ENCODE results near the gene SPTBN1.

SPTBN1 gene

GRCh38 chr2:54581326-54582039, 125.4 kb downstream of the SPTBN1 start:
- TF ChIP-seq, protein P1, sequence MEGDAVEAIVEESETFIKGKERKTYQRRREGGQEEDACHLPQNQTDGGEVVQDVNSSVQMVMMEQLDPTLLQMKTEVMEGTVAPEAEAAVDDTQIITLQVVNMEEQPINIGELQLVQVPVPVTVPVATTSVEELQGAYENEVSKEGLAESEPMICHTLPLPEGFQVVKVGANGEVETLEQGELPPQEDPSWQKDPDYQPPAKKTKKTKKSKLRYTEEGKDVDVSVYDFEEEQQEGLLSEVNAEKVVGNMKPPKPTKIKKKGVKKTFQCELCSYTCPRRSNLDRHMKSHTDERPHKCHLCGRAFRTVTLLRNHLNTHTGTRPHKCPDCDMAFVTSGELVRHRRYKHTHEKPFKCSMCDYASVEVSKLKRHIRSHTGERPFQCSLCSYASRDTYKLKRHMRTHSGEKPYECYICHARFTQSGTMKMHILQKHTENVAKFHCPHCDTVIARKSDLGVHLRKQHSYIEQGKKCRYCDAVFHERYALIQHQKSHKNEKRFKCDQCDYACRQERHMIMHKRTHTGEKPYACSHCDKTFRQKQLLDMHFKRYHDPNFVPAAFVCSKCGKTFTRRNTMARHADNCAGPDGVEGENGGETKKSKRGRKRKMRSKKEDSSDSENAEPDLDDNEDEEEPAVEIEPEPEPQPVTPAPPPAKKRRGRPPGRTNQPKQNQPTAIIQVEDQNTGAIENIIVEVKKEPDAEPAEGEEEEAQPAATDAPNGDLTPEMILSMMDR (conservative IDR thresholded peaks at IDR 0.05; ENCODE audit: low read length) = no peak
- no peak for TF ChIP-seq EZH2phosphoT487 (IDR thresholded peaks at IDR 0.05; ENCODE audit: borderline replicate concordance)
- Histone ChIP-seq H3K9me2 (replicated peaks; ENCODE audit: low read depth, low read length) (no peaks in the 10 kb centered on the region), H2AFZ (ENCODE audit: low read length) (no peak overlapping the region), H3K27me3 (ENCODE audit: insufficient read depth, low read length, poor library complexity, severe bottlenecking) (no peaks in the 10 kb centered on the region), H4K20me1 (ENCODE audit: insufficient read depth, low read length, poor library complexity, severe bottlenecking) (peaks cover 80% of the 10 kb centered on the region), H3K4me2 (ENCODE audit: low read depth, low read length, poor library complexity, severe bottlenecking) (peak overlapping the region; percentile 80), H3K9ac (ENCODE audit: low read depth, low read length, poor library complexity, severe bottlenecking) (peak overlapping the region; percentile 49), H3K36me3 (ENCODE audit: insufficient read depth, low read length) (peaks cover 12% of the 10 kb centered on the region; the same call in 1 of the 2 replicates), H3K9me3 (ENCODE audit: insufficient read depth, low read depth, low read length) (no peaks in the 10 kb centered on the region), H3K4me1 (ENCODE audit: insufficient read depth, low read length, poor library complexity, severe bottlenecking) (peaks cover 96% of the 10 kb centered on the region), H3K79me2 (ENCODE audit: insufficient read depth, low read length) (peaks cover 100% of the 10 kb centered on the region), H3K4me3 (ENCODE audit: low read length, poor library complexity, severe bottlenecking) (peak overlapping the region; percentile 52), H3F3A (ENCODE audit: low read depth) (peaks cover 21% of the 10 kb centered on the region)

GRCh38 chr2:54582987-54583386, 126.9 kb downstream of the SPTBN1 start:
- Histone ChIP-seq H3K4me2 (ENCODE audit: low read depth, low read length, poor library complexity, severe bottlenecking) (peak overlapping the region; percentile 80), H3K4me1 (ENCODE audit: insufficient read depth, low read length, poor library complexity, severe bottlenecking) (peaks cover 96% of the 10 kb centered on the region), H3K9me2 (replicated peaks; ENCODE audit: low read depth, low read length) (no peaks in the 10 kb centered on the region), H3K36me3 (ENCODE audit: insufficient read depth, low read length) (no peaks in the 10 kb centered on the region), H3K9ac (ENCODE audit: low read depth, low read length, poor library complexity, severe bottlenecking) (no peak overlapping the region), H3K9me3 (ENCODE audit: insufficient read depth, low read depth, low read length) (no peaks in the 10 kb centered on the region), H3F3A (ENCODE audit: low read depth) (peaks cover 21% of the 10 kb centered on the region), H2AFZ (ENCODE audit: low read length) (no peak overlapping the region), H3K4me3 (ENCODE audit: low read length, poor library complexity, severe bottlenecking) (no peak overlapping the region), H3K79me2 (ENCODE audit: insufficient read depth, low read length) (peaks cover 100% of the 10 kb centered on the region), H4K20me1 (ENCODE audit: insufficient read depth, low read length, poor library complexity, severe bottlenecking) (peaks cover 72% of the 10 kb centered on the region), H3K27me3 (ENCODE audit: insufficient read depth, low read length, poor library complexity, severe bottlenecking) (no peaks in the 10 kb centered on the region)
- TF ChIP-seq EZH2phosphoT487 (IDR thresholded peaks at IDR 0.05; ENCODE audit: borderline replicate concordance) = no peak
- TF ChIP-seq, protein P1 (conservative IDR thresholded peaks at IDR 0.05; ENCODE audit: low read length) = no peak

DNA sequence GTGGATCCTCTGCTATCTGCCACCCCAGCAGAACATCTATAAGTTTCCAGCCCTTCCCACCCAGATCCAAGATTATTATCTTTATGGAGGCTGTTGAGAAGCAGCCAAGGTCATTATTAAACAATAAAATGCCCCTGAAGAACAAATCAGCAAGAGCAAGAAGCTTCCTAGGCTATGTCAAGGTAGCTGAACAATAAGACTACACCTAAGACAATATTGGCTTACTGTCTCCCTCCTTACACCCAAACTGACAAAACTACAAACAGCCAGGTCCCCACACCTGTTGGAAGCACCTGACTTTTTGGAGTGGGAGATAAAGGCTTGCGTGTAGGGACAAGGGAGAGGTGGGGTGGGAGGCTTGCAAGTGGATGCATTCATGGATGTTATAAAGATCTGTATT, 128.5 kb downstream of the SPTBN1 start:
- no peak for TF ChIP-seq EZH2phosphoT487 (IDR thresholded peaks at IDR 0.05; ENCODE audit: borderline replicate concordance)
- TF ChIP-seq, protein P1 (conservative IDR thresholded peaks at IDR 0.05; ENCODE audit: low read length) = no peak
- H3K4me3 ChIP-seq (ENCODE audit: low read length, poor library complexity, severe bottlenecking) = no peak overlapping the region
- no peaks in the 10 kb centered on the region for H3K36me3 ChIP-seq (ENCODE audit: insufficient read depth, low read length)
- H3K9me3 ChIP-seq (ENCODE audit: insufficient read depth, low read depth, low read length) = no peaks in the 10 kb centered on the region
- peaks cover 94% of the 10 kb centered on the region for H3K4me1 ChIP-seq (ENCODE audit: insufficient read depth, low read length, poor library complexity, severe bottlenecking)
- H3K79me2 ChIP-seq (ENCODE audit: insufficient read depth, low read length) = peaks cover 96% of the 10 kb centered on the region
- peaks cover 24% of the 10 kb centered on the region for H3F3A ChIP-seq (ENCODE audit: low read depth)
- H3K9me2 ChIP-seq (replicated peaks; ENCODE audit: low read depth, low read length) = no peaks in the 10 kb centered on the region
- peak overlapping the region; percentile 64 for H3K4me2 ChIP-seq (ENCODE audit: low read depth, low read length, poor library complexity, severe bottlenecking)
- no peaks in the 10 kb centered on the region for H3K27me3 ChIP-seq (ENCODE audit: insufficient read depth, low read length, poor library complexity, severe bottlenecking)
- H2AFZ ChIP-seq (ENCODE audit: low read length) = no peak overlapping the region
- no peak overlapping the region for H3K9ac ChIP-seq (ENCODE audit: low read depth, low read length, poor library complexity, severe bottlenecking)
- peaks cover 63% of the 10 kb centered on the region for H4K20me1 ChIP-seq (ENCODE audit: insufficient read depth, low read length, poor library complexity, severe bottlenecking)
